ENCODE data around the gene KCNIP3. TPM values are rescaled to one million over a fixed set of nuclear protein-coding genes. Genes with fewer than 3 reads are reported as not detected.

Gene KCNIP3
- total RNA-seq, 1 donor from 2014 or later: not detected

GRCh38 chr2:95307878-95308277, 10.7 kb downstream of the KCNIP3 start:
- ChIA-PET POLR2A (no interaction called here), CTCF (no interaction called here)
- ATAC-seq (ENCODE audit: low read depth) (no peak), DNase-seq (no peak)
- Mint-ChIP-seq H3K27ac (no peak overlapping the region), H3K4me3 (no peak overlapping the region), H3K9me3 (no peaks in the 10 kb centered on the region), H3K4me1 (no peaks in the 10 kb centered on the region), H3K27me3 (peaks cover 2% of the 10 kb centered on the region), H3K36me3 (ENCODE audit: low read depth) (no peaks in the 10 kb centered on the region)
- intact Hi-C loops (cut with micrococcal nuclease): no loop called here
- no peak for TF ChIP-seq CTCF (IDR thresholded peaks at IDR 0.05)

GRCh38 chr2:95308426-95308990, 11.4 kb downstream of the KCNIP3 start:
- CTCF ChIA-PET: no interaction called here
- H3K36me3 Mint-ChIP-seq (ENCODE audit: low read depth): no peaks in the 10 kb centered on the region
- H3K27ac Mint-ChIP-seq: no peak overlapping the region
- H3K4me1 Mint-ChIP-seq: no peaks in the 10 kb centered on the region
- H3K9me3 Mint-ChIP-seq: no peaks in the 10 kb centered on the region
- no peak for TF ChIP-seq CTCF (IDR thresholded peaks at IDR 0.05)
- H3K4me3 Mint-ChIP-seq: no peak overlapping the region
- POLR2A ChIA-PET: no interaction called here
- intact Hi-C loops (cut with micrococcal nuclease): no loop called here
- peaks cover under 1% of the 10 kb centered on the region for H3K27me3 Mint-ChIP-seq
- no peak for ATAC-seq (ENCODE audit: low read depth)
- no peak for DNase-seq

GRCh38 chr2:95309599-95309998, 12.5 kb downstream of the KCNIP3 start:
- CTCF ChIA-PET: no interaction called here
- intact Hi-C loops (cut with micrococcal nuclease): no loop called here
- H3K4me3 Mint-ChIP-seq: no peak overlapping the region
- no peak for ATAC-seq (ENCODE audit: low read depth)
- no peaks in the 10 kb centered on the region for H3K27me3 Mint-ChIP-seq
- H3K27ac Mint-ChIP-seq: no peak overlapping the region
- TF ChIP-seq CTCF (IDR thresholded peaks at IDR 0.05): no peak
- H3K4me1 Mint-ChIP-seq: no peaks in the 10 kb centered on the region
- POLR2A ChIA-PET: no interaction called here
- H3K36me3 Mint-ChIP-seq (ENCODE audit: low read depth): no peaks in the 10 kb centered on the region
- H3K9me3 Mint-ChIP-seq: no peaks in the 10 kb centered on the region
- DNase-seq: no peak

GRCh38 chr2:95310216-95310615, 13.1 kb downstream of the KCNIP3 start:
- no peaks in the 10 kb centered on the region for H3K27me3 Mint-ChIP-seq
- no peak overlapping the region for H3K27ac Mint-ChIP-seq
- POLR2A ChIA-PET: no interaction called here
- CTCF ChIA-PET: no interaction called here
- H3K4me1 Mint-ChIP-seq: no peaks in the 10 kb centered on the region
- DNase-seq: no peak
- no peak overlapping the region for H3K4me3 Mint-ChIP-seq
- no peak for ATAC-seq (ENCODE audit: low read depth)
- intact Hi-C loops (cut with micrococcal nuclease): no loop called here
- TF ChIP-seq CTCF (IDR thresholded peaks at IDR 0.05): no peak
- H3K36me3 Mint-ChIP-seq (ENCODE audit: low read depth): no peaks in the 10 kb centered on the region
- no peaks in the 10 kb centered on the region for H3K9me3 Mint-ChIP-seq

- no peak for TF ChIP-seq CTCF (IDR thresholded peaks at IDR 0.05)
- ATAC-seq (ENCODE audit: low read depth): no peak
- Mint-ChIP-seq H3K4me1 (no peaks in the 10 kb centered on the region), H3K36me3 (ENCODE audit: low read depth) (no peaks in the 10 kb centered on the region), H3K4me3 (no peak overlapping the region), H3K27ac (no peak overlapping the region), H3K27me3 (no peaks in the 10 kb centered on the region), H3K9me3 (no peaks in the 10 kb centered on the region)
- POLR2A ChIA-PET: no interaction called here
- DNase-seq: no peak
- intact Hi-C loops (cut with micrococcal nuclease): no loop called here
- CTCF ChIA-PET: no interaction called here
Measured at GRCh38 chr2:95310651-95311050, 13.5 kb downstream of the KCNIP3 start.
